Mammary epithelial cell (primary cell): Measurements from ENCODE around the gene UACA.

Source experiments
- CTCF ChIP-seq, 2 donors: IDR thresholded peaks in 1 of 2; conservative IDR thresholded peaks in 1 of 2; 2 replicates each; pipeline ENCODE4 v1.5.1; 2011 to 2012; ENCODE audit warnings: inconsistent platforms in 2 of 2, low read length in 2 of 2, mild to moderate bottlenecking in 2 of 2, control low read depth in 1 of 2, low read depth in 1 of 2; ENCODE audit not compliant: insufficient read depth in 1 of 2; ENCODE audit errors: extremely low read depth in 1 of 2
- EZH2 ChIP-seq: IDR thresholded peaks from 2 replicates; pipeline ENCODE4 v1.6.1; 2012; ENCODE audit warnings: low read length, inconsistent platforms, borderline replicate concordance

GRCh38 chr15:70633991-70634390, 129.4 kb downstream of the UACA start:
- TF ChIP-seq CTCF (conservative IDR thresholded peaks at IDR 0.05 in 1 of 2, IDR thresholded peaks at IDR 0.05 in 1 of 2; ENCODE audit: extremely low read depth in 1 of 2, insufficient read depth in 1 of 2, low read depth in 1 of 2, low read length in 2 of 2) = no peak
- TF ChIP-seq EZH2 = no peak
